ENCODE data around the gene UQCRH.
"Not testable (repeated sequence)": the region's sequence is repeated elsewhere in the genome, so short reads cannot be mapped to it uniquely, and the experiment has no call there.

UQCRH gene

DNA sequence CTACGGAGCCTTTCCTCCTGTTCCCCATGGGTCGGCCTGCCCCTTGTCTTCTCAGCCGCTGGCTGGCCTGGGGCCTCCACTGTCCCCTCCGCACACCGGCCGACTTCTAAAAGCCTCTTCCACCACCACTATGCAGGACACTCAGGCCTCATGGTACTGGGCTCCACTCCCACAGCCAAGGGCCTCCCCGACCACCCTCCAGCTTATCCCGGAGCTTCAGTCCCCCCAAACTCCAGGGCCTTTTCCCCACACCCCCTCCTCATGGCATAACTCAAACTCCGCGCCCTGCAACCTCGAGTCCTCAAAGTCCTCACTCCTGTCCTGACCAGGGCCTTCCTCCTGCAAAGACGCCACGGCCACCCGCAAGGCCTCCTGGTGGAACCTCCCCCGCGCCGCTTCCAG is 2.1 kb upstream of the UQCRH start:
- peak; percentile 41 for DNase-seq

DNA sequence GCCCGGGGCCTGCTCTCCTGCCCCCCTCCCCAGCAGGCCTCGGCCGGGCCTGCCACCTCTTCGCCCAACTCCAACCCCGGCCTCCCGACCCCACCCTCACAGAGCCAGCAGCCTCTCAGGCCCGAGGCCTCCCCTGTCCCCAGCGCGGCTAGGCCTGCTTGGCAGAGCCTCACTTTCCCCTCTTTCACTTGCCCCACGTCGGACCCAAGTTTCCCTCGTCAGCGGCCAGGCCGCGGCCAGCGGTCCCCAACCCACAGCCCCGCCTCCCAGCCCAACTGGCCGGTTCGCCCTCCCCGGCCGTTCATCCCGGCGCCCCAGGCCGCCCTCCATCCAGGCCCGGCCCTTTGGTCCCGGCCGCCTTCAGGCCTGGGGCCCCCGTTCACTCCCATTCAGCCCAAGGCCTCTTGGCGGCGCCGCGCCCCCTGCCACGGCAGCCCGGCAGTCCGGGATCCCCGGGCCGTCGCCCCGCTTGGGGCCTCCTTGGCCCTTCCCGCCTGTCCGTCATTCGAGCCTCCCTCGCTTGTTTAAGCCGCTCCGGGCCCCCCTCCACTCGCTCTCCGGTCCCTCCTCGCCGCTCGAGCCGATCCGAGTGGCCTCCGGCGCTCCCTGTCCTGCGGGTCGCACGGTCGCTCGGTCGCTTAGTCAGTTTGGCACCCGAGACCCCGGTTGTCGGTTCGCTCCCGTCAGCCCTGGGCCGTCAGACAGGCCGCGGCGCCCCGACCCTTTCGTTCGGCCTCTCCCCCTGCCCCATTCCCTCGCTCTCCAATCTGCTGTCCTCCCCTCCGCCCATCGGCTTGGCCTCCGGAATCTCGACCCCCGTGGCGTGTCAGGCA is 1.5 kb upstream of the UQCRH start:
- peak; percentile 51 for DNase-seq

DNA sequence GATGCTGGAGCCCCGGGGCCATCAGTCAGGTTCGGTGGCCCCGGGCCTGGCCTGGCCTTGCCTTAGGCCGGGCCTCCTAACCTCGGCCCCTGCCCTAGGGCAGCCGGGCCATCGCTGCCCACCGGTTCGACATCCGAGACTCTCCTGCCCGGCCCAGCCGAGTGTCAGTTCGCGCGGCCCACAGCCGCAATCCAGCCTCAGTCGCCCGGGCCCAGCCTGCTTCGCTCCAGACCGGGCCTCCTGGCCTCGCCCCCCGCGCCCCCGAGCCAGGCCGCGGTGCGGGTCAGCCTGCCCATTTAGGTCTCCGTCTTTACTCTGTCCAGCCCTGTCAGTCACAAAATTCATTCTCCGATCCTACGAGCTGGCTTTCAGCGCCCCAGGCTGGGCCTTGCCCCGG is 859 bp upstream of the UQCRH start:
- no peak for DNase-seq

DNA sequence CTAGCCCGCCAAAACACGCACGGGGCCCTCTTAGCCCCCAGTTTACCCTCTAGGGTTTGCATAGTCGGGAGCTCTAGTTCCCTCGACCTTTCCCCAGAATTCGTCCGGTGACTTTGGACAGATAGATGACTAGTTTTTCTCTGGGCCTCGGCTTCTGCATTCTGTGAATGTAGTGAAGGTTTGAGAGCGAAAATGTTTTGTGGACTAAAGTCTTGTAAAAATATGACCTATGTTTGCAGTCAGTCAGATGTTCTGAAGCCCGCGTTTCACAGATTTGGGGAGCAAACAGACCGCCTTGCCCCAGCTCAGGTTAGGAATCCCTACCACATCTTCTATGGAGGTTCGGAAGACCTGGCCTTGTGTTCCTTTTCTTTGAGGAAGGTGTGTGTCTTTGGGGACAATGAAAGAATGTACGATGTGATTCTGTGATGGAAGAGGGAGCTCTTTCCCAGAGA is 401 bp downstream of the UQCRH start:
- DNase-seq, result no peak

GRCh38 chr1:46306159-46306530 is 2.6 kb downstream of the UQCRH start:
- DNase-seq, result no peak

DNA sequence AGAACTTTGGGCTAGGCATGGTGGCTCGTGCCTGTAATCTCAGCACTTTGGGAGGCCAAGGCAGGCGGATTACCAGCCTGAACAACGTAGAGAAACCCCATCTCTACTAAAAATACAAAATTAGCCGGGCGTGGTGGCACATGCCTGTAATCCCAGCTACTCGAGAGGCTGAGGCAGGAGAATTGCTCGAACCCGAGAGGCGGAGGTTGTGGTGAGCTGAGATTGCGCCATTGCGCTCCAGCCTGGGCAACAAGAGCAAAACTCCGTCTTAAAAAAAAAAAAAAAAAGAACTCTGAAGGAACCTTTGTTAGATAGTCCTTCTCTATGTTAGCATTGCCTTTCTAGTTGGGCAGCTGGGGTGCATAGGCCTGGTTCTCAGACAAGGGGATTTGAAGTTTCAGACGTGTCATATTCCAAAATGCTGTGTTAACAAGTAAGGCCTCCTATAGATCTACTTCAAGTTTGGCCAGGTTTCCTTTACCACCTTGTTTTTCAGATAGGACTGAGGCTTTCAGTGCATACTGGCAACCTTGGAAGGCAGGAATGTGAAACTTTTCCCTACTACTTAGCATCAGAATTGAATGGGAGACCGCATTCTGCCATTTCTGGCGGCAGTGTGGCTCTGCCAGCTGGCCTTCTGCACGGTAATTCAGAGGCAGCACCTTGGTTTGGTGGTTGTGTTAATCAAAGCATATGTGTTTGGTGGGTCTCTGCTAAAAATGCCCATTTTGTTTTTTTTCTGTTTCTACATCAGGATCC is 6.1 kb downstream of the UQCRH start:
- no peak for DNase-seq

DNA sequence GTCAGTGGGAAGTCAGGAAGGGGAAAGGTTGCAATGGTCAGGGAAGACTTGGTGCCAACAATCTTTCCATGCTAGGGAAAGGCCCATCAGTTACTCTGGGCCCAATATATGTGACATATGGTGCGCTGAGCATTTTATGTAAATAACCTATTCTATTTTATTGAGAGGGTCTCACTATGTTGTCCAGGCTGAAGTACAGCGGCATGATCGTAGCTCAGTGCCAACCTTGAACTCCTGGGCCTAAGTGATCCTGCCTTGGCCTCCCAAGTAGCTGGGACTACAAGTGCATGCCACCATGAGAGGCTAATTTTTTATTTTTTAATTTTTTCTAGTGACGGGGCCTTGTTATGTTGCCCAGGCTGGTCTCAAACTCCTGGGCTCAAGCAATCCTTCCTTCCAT is 6.8 kb downstream of the UQCRH start:
- no peak for DNase-seq

GRCh38 chr1:46315669-46316403 is 12.3 kb downstream of the UQCRH start:
- DNase-seq, result no peak

DNA sequence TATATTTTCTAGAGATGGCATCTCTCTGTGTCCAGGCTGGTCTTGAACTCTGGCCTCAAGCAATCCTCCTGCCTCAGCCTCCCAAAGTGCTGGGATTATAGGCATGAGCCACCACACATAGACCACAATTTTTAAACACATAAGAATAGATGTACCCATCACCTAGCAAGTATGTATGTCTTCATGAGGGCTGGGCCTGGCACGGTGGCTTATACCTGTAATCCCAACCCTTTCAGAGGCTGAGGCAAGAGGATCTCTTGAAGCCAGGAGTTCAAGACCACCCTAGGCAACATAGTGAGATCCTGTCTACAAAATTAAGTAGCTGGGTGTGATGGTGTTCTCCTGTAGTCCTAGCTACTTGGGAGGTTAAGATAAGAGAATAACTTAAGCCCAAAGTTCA is 13.8 kb downstream of the UQCRH start:
- DNase-seq, result no peak

GRCh38 chr1:46319301-46319700 is 15.8 kb downstream of the UQCRH start:
- DNase-seq, result not testable (repeated sequence)

DNA sequence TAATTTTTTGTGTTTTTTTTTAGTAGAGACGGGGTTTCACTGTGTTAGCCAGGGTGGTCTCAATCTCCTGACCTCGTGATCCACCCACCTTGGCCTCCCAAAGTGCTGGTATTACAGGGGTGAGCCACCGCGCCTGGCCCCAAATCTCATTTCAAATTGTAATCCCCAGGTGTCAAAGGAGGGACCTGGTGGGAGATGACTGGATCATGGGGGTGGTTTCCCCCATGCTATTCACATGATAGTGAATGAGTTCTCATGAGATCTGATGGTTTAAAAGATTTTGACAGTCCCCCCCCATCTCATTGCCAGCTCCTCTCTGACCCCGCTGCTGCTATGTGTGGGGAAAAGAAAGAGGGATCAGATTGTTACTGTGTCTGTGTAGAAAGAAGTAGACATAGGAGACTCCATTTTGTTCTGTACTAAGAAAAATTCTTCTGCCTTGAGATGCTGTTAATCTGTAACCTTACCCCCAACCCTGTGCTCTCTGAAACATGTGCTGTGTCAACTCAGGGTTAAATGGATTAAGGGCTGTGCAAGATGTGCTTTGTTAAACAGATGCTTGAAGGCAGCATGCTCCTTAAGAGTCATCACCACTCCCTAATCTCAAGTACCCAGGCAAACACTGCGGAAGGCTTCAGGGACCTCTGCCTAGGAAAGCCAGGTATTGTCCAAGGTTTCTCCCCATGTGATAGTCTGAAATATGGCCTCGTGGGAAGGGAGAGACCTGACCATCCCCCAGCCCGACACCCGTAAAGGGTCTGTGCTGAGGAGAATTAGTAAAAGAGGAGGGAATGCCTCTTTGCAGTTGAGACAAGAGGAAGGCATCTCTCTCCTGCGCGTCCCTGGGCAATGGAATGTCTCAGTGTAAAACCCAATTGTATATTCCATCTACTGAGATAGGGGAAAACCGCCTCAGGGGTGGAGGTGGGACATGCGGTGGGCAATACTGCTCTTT is 16.7 kb downstream of the UQCRH start:
- DNase-seq, result not testable (repeated sequence)

DNA sequence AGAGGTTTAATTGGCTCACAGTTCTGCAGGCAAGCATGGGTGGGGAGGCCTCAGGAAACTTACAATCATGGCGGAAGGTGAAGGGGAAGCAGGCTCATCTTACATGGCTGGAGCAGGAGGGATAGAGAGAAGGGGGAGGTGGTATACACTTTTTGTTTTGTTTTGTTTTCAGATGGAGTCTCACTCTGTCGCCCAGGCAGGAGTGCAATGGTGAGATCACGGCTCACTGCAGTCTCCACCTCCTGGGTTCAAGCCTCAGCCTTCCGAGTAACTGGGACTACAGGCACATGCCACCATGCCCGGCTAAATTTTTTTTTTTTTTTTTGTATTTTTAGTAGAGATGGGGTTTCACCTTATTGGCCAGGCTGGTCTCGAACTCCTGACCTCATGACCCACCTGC is 18.7 kb downstream of the UQCRH start:
- DNase-seq, result not testable (repeated sequence)

- DNase-seq, result not testable (repeated sequence)
Observed at GRCh38 chr1:46325285-46326076, 22.0 kb downstream of the UQCRH start.

DNA sequence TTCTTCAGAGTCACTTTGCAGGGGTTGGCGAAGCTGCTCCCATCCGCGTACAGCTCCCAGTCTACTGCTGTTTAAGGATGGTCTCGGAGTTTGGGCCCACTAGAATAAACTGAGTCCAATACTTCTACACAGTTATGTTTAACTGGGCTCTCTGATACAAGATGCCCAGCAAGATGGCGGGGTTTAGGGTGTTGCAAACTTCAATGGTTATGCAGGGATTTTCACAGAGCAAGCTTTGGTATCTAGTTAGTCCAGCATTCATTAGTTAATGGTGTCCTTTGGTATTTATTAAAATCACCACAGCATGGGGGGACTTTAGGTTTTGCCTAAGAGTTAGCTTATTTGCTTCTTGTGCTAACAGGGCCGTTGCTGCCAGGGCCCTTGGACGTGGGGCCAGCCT is 24.7 kb downstream of the UQCRH start:
- DNase-seq, result not testable (repeated sequence)

- DNase-seq, result not testable (repeated sequence)
Observed at GRCh38 chr1:46329807-46330206, 26.3 kb downstream of the UQCRH start.

DNA sequence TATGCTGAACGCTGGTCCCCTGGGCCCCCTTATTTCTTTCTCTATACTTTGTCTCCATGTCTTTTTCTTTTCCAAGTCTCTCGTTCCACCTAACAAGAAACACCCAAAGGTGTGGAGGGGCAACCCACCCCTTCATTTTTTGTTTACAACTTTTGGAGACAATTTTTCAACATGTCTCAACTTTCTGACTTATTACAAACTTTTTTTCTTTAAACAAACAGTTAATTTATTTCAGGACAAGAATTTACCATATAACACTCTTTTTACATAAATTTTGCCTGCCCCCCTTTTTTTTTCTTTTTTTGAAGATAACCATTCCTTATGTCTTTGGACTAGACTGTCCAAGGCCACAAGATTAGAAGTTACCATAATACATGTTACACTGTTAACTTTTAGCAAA is 26.9 kb downstream of the UQCRH start:
- not testable (repeated sequence) for DNase-seq

- not testable (repeated sequence) for DNase-seq
Observed at GRCh38 chr1:46331786-46332540, 28.5 kb downstream of the UQCRH start.

- DNase-seq, result no peak
Observed at GRCh38 chr1:46333300-46334029, 30.0 kb downstream of the UQCRH start.

- DNase-seq, result no peak
Observed at GRCh38 chr1:46334030-46334384, 30.5 kb downstream of the UQCRH start.

DNA sequence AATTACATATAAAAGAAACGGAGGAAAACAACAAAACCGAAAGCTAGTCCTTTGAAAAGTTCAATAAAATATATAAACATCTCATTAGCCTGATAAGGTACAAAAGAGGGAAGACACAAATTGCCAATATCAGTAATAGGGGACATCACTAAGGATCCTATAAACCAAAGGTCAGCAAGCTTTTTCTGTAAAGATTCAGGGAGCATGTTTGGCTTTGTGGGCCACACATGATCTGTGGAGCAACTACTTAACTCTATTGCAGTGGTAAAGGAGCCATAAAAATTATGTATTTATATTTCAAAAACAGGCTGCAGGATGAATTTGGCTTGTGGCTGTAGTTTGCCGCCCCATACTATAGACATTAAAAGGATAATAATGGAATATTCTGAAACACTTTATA is 31.6 kb downstream of the UQCRH start:
- no peak for DNase-seq

Data from KG1 (cell line).